Myocyte (in vitro differentiated cells): ENCODE results near the gene ZKSCAN5. TPM values are rescaled to one million over a fixed set of nuclear protein-coding genes. Genes with fewer than 3 reads are reported as not detected.
"Not testable (repeated sequence)": the region's sequence is repeated elsewhere in the genome, so short reads cannot be mapped to it uniquely, and the experiment has no call there.

ENCODE experiments used
- DNase-seq: peaks from one replicate; pipeline ENCODE4 v3.0.0-alpha.2; 2012; ENCODE audit warnings: low read depth
- total RNA-seq: library from RNA; depleted of rRNA; stranded (reverse); fragments of >200 nt; gene quantifications from 2 replicates; pipeline ENCODE4 v1.2.3, GENCODE V29; 2014

ZKSCAN5 gene
- total RNA-seq, 1 donor from 2014 or later, result 21.9 TPM

DNA sequence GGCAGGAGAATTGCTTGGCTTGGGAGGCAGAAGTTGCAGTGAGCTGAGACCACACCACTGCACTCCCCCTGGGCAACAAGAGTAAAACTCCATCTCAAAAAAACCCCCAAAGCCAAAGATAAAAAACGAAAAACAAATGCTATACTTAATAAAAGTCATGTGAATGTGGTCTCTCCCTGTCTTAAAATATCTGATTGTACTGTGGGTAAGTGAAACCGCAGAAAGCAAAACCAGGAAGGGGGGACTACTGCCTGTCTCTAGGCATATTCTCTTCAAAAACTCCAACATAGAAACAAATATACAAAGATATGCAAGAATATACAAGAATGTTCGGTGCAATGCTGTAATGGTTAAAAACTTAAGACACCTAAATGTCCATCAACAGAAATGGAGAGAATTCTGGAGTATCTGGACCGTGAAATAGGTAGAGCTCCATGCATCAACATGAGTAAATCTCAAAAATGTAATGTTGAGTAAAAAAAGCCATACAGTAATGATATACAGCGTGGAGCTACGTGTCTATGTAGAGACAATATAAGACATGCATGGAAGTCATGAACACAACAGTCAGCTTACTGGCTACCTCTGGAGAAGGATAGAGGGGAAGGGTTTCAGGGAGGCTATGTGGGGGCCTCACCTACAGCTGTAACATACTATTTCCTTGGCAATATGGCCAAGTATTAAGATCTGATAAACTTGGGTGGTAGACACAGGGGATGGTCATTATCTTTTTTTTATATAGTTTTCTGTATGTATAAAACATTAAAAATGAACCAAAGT, 6.5 kb upstream of the ZKSCAN5 start:
- DNase-seq, result no peak

DNA sequence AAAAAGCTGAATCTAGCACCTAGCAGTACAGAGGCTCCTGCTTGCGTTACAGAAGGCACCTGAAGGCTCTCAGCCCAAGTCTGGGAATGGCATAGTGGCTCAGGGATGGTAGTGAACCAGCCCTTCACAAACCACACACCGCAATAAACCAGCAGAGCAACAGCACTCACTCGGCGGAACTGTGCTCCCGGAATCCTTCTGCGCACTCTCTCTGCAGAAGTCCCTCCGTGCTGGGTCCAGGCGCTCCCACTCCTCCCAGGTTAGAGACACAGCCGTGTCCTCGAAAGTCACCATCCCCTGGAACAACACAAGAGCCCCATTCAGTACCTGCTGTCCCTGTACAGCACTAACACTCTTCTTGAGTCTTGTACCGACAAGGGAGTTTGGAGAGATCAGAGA, 5.9 kb upstream of the ZKSCAN5 start:
- no peak for DNase-seq

DNA sequence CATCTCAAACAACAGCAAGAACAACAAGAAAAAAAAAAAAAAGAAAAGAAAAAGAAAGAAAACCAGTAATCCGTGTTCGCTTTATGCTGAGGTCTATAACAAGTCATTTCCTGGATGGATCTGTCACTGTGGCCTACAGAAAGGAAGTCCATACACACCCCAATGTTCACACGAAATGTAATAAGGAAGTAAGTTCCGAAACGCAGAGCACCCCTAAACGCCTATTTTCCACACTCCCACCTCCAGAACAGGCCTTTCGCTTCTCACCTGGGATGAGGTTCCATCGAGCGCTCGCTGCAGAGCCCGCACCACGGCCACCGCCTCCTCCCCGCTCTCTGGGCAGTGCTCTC, 5.1 kb upstream of the ZKSCAN5 start:
- no peak for DNase-seq

DNA sequence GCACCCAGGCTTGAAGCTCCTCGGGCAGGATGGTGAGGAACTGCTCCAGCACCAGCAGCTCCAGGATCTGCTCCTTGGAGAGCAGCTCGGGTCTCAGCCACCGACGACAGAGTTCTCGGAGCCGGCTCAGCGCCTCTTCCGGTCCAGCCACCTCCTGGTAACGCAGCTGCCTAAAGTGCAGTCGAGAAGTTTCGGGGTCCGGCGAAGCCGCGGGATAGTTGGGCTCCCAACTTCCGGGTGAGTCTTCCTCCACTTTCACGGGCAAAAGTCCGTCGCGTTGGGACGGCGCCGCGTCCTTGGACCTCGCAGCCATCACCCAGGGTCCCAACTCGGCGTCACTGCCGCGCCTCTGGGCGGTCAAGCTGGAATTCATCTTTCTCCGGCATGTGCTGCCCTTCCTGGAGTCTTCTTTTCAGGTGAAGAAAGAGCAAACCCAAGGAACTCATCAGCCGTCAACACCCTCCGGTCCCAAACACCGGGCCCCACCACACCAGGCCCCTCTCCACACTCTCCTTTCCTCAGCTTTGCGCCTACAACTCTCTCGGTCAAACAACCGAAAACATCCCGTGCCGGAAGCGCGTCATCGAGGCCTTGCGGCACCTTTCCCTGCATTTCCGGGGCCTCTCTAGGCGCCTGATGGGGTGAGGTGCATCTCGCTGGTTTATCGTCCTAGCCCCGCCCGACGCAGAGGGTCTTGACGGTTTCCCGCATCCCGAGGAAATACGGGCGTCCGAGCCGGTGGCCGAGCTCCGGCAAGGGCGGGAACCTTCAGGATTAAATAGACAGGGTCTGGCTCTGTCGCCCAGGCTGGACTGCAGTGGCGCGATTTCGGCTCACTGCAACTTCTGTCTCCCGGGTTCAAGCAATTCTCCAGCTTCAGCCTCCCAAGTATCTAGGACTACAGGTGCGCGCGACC, 4.5 kb upstream of the ZKSCAN5 start, which contains the start of gene ZNF394:
Gene ZNF394 (minus strand): TSS at position 561 of the 916 bp plus-strand sequence. CDS start 188 bp downstream, at position 373.
- peak; percentile 97 for DNase-seq

DNA sequence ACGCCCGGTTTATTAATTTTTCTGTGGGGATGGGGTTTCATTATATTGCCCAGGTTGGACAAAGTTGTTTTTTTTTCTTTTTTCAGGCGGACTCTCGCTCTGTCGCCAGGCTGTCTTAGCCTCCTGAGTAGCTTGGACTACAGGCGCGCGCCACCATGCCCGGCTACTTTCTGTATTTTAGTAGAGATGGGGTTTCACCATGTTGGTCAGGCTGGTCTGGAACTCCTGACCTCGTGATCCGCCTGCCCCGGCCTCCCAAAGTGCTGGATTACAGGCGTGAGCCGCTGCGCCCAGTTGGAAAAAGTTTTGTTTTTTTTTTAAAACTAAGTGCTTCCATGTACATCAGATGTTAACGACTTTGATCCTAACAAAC, 3.8 kb upstream of the ZKSCAN5 start:
- no peak for DNase-seq

DNA sequence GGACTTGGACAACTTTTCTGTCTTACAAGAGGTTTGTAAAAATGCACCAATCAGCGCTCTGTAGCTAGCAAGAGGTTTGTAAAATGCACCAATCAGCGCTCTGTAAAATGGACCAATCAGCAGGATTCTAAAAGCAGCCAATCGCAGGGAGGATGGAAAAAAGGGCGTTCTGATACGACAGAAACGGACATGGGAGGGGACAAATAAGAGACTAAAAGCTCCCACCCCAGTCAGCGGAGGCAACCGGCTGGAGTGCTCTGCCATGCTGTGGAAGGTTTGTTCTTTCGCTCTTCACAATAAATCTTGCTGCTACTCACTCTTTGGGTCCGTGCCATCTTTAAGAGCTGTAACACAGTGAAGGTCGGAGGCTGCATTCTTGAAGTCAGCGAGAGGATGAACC, 3.2 kb upstream of the ZKSCAN5 start:
- DNase-seq, result not testable (repeated sequence)

DNA sequence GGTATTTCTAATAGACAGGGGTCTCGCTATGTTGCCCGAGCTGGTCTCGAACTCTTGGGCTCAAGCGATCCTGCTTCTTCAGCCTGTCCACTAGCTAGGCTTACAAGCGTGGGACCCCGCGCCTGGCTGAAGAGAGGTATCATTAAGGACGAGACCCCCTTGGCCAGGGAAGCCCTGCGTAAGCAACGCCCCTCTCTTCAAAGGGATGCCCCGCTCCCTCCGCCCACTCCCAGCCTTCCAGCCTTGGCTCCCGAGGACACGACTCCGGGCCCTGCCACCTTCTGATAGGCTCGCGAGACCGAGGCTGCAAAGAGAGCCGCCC, 220 bp upstream of the ZKSCAN5 start:
- DNase-seq, result no peak

DNA sequence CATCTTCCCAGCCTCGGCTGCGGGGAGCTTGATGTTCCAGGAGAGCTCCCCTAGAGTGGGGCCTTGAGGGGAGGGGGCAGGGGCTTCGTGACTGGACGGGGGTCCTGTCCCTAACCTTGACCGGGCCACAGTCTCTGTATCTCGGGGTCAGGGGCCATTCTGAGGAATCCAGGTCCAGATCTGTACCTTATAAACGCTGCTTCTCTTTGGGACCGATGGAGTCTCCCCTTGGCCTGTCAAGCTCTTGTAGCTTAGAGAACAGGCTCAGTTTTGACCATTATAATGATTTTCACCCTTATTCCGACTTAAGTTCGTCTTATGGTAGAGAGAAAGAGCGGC, 831 bp downstream of the ZKSCAN5 start:
- no peak for DNase-seq

DNA sequence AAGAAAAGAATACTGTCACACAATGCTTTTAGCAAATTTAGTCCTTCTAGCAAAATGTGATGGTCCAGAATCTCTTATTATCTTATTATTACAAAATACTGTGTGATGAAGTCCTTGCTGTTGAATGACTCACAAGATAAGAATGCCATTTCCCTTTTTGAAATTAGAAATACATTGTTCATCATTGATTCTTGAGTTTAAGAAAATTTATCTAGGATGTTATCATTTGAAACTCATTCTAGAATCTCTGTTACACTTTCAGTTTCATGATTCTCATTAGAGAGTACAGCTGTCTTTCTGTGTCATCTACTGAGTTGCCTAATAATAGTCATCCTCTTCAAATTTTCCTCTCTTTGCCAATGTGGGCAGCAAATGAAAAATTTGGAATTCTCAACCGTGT, 9.6 kb downstream of the ZKSCAN5 start:
- DNase-seq, result peak; percentile 44

DNA sequence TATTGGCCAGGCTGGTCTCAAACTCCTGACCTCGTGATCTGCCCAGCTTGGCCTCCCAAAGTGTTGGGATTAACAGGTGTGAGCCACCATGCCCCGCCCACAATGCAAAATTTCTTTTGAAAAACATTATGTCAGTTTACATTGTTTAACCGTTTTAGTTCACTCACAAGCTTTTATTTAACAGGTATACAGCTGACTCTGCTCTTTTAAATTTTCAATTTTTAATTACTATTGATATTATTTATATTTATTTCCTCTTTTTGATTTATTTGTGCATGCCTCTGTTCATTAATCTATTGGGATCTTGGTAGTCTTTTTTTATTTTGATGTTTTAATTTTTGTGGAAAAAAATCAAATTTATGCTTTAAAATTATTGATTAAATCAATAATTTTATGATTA, 16.9 kb downstream of the ZKSCAN5 start:
- DNase-seq, result no peak

DNA sequence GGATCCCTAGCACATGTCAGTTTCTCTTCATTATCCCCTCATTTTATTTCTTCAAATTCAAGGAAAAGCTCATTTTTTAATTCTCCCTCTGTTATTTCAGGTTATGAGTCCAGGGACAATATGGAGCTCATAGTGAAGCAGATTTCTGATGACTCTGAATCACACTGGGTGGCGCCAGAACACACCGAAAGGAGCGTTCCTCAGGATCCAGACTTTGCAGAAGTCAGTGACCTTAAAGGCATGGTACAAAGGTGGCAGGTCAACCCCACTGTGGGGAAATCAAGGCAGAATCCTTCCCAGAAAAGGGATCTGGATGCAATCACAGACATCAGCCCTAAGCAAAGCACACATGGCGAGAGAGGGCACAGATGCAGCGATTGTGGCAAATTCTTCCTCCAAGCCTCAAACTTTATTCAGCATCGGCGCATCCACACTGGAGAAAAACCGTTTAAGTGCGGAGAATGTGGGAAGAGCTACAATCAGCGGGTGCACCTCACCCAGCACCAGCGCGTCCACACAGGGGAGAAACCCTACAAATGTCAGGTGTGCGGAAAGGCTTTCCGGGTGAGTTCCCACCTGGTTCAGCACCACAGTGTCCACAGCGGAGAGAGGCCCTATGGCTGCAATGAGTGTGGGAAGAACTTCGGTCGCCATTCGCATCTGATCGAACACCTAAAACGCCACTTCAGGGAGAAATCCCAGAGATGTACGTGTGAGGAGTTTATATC, 21.4 kb downstream of the ZKSCAN5 start:
- DNase-seq, result peak; percentile 26

DNA sequence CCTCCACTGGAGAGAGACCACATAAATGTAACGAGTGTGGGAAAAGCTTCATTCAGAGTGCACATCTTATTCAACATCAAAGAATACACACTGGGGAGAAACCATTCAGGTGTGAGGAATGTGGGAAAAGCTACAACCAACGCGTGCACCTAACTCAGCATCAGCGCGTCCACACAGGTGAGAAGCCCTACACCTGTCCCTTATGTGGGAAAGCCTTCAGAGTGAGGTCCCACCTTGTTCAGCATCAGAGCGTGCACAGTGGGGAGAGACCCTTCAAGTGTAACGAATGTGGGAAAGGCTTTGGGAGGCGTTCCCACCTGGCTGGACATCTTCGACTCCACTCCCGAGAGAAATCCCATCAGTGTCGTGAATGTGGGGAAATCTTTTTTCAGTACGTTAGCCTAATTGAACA, 26.9 kb downstream of the ZKSCAN5 start:
- no peak for DNase-seq

DNA sequence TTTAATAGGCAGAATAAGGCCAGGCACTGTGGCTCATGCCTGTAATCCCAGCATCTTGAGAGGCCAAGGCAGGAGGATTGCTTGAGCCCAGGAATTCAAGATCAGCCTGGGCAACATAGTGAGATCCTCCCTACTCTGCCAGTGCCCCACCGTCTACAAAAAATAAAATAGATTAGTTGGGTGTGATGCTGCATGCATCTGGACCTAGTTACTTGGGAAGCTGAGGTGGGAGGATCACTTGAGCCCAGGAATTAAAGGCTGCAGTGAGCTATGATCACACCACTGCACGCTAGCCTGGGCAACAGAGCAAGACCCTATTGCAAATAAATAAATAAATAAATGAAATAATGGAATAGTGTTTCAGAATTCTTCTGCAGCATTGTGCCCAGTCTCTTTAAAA, 31.2 kb downstream of the ZKSCAN5 start:
- no peak for DNase-seq

DNA sequence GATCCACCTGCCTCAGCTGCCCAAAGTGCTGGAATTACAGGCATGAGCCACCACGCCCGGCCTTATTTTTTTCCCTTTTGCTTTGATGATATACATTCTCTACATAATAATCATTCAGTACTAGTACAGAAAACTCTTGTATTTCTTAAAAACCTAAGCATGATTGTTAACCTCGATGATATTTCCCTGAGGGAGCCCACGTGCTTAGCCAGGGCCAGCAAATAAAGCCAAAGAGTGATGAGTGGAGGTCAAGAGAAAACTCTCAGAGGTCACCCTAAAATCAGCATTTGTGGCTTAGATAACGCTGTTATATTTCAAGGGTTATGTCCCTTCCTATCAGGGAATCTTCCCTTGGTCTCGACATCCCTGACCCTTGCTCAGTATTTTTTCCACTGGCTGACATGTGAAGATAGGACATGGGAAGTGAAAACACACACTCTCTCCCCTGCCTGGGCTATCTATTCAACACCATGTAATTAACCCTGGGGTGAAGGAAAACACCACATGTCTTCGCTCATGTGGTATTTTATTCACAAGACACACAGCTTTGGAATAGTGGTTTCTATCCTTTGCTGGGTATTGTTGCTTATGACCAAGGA, 34.9 kb downstream of the ZKSCAN5 start:
- DNase-seq, result no peak

DNA sequence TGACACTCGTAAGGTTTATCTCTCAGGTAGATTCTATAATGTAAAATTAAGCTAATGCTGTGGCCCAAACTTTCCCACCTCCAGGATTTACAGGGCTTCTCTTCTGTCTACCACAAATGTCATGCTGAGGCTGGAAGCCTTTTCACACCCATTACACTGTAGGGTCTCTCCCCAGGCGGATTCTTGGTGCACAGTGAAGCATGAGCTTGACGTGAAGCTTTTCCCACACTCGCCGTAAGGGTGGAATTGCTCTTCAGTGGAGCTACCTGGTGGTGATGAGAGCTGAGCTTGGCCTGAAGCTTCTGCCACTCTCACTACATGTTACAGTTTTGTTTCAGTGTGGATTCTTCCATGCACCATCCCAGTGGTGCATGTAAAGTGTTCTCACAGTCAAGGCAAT, 36.1 kb downstream of the ZKSCAN5 start:
- DNase-seq, result no peak

DNA sequence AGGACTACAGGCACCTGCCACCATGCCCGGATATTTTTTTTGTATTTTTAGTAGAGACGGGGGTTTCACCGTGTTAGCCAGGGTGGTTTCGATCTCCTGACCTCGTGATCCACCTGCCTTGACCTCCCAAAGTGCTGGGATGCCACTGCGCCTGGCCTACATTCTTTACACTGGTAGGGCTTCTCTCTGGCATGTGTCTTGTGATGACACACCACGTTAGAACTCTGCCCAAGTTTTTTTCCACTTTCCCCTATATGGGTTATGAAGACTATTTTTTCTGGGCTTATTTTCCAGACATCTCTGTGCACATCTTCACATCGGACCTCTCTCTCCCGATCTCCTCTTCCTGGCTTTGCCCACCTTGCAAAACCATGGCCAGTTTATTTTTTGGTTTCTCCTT, 36.8 kb downstream of the ZKSCAN5 start:
- no peak for DNase-seq

DNA sequence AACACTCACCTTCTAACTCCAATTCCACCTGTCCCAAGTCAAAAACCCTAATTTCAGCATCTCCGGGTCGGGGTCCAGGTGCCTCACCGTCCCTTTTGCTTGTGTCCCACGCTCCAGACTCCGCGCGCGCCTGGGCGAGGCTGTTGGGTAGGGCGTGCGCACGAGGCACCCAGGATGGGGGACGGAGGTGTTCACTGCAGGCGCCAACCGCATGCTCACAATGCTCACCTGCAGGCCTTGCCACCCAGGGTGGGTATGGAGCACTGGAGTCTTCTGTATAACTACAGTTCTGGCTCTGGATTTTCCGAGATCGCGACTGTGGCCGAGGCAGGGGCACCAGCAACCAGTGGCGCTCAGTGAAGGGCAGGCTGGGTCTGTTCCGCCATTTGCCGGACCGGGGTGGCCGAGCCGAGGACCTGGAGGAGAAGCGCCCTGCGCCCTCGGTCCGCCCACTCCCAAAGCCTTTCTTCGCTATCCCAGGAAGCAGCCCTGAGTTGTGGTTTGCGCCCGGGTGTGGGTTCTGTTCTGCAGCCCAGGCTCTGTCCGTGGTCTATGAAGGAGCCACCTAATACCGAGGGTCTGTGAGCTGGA, 38.7 kb downstream of the ZKSCAN5 start:
- no peak for DNase-seq

DNA sequence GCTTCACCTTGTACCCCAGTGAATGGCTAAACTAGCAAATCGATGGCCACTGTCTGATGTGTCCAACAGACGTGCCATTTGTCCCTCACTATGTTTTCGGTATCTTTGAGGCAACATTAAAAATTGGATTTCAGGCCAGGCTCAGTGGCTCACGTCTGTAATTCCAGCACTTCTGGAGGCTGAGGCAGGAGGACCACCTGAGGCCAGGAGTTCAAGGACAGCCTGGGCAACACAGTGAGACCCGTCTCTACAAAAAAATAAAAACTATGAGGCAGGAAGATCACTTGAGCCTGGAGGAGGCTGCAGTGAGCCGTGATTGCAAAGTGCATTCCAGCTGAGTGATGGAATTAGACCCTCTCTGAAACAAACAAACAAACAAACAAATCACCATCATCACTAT, 39.5 kb downstream of the ZKSCAN5 start:
- no peak for DNase-seq

DNA sequence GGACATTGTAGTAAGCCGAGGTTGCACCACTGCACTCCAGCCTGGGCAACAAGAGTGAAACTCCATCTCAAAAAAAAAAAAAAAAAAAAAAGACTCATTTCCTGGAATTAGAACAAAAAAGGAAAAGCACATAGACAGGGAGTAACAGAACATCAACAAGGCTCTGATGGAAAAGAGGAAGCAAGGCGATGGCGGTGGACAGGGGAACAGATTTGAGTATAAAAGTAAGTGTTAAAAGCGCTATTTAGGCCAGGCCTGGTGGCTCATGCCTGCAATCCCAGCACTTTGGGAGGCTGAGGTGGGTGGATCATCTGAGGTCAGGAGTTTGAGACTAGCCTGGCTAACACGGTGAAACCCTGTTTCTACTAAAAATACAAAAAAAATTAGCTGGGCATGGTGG, 40.8 kb downstream of the ZKSCAN5 start:
- not testable (repeated sequence) for DNase-seq

DNA sequence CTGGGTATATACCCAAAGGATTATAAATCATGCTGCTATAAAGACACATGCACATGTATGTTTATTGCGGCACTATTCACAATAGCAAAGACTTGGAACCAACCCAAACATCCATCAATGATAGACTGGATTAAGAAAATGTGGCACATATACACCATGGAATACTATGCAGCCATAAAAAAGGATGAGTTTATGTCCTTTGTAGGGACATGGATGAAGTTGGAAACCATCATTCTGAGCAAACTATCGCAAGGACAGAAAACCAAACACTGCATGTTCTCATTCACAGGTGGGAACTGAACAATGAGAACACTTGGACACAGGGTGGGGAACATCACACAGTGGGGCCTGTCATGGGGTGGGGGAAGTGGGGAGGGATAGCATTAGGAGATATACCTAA, 45.1 kb downstream of the ZKSCAN5 start:
- DNase-seq, result not testable (repeated sequence)

DNA sequence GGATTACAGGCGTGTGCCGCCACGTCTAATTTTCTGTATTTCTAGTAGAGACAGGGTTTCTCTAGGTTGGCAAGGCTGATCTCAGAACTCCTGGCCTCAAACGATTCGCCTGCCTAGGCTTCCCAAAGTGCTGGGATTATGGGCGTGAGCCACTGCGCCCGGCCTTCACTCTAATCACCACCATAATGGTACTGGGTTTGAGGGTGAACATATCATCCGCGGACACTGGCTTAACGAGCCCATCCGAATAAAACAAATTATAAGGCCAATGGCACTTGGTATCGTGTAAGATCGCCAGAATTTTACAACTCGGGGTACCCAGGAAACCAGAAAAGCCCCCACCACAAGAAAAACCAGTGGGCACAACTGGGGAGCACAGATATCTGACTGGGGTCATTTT, 46.9 kb downstream of the ZKSCAN5 start:
- no peak for DNase-seq
